WERI-Rb-1 (cell line): ENCODE measurements around the gene DNAH1.

Experiments
- DNase-seq: peaks from one replicate; pipeline ENCODE4 v3.0.0-alpha.2; 2020
- H3K27ac ChIP-seq: fragments of 250-450 bp; sonication (Bioruptor Pico); 2 replicates; pipeline ENCODE4 v1.5.1; 2020; ENCODE audit warnings: mild to moderate bottlenecking, moderate library complexity
- H3K27me3 ChIP-seq: fragments of 250-450 bp; sonication (Bioruptor Pico); 2 replicates; pipeline ENCODE4 v1.5.1; 2021; ENCODE audit warnings: mild to moderate bottlenecking, low read depth, moderate library complexity; ENCODE audit not compliant: insufficient read depth, severe bottlenecking
- H3K36me3 ChIP-seq: fragments of 250-450 bp; sonication (Bioruptor Pico); 2 replicates; pipeline ENCODE4 v1.5.1; 2020; ENCODE audit warnings: mild to moderate bottlenecking, moderate library complexity
- H3K4me3 ChIP-seq: 2 replicates; pipeline ENCODE4 v1.5.1; 2011; ENCODE audit warnings: low read depth, mild to moderate bottlenecking, control low read depth, low read length
- H3K9me3 ChIP-seq: fragments of 250-450 bp; sonication (Bioruptor Pico); 2 replicates; pipeline ENCODE4 v1.5.1; 2021; ENCODE audit warnings: mild to moderate bottlenecking, moderate library complexity; ENCODE audit not compliant: severe bottlenecking
- CTCF ChIP-seq: IDR thresholded peaks from 2 replicates; pipeline ENCODE4 v1.5.1; 2011; ENCODE audit warnings: low read depth, mild to moderate bottlenecking, control low read depth, inconsistent platforms, low read length

The DNAH1 gene

GRCh38 chr3:52358362-52358940 lies 42.3 kb downstream of the DNAH1 start:
- no peak for TF ChIP-seq CTCF

GRCh38 chr3:52359116-52359855 lies 43.2 kb downstream of the DNAH1 start:
- Histone ChIP-seq H3K27me3 (no peaks in the 10 kb centered on the region), H3K9me3 (no peaks in the 10 kb centered on the region), H3K36me3 (no peaks in the 10 kb centered on the region), H3K27ac (no peak overlapping the region), H3K4me3 (no peak overlapping the region)
- no peak for DNase-seq
- no peak for TF ChIP-seq CTCF

More at GRCh38 chr3:52358362-52358940, 42.3 kb downstream of the DNAH1 start:
- Histone ChIP-seq H3K9me3 (no peaks in the 10 kb centered on the region), H3K36me3 (no peaks in the 10 kb centered on the region), H3K4me3 (no peak overlapping the region), H3K27ac (no peak overlapping the region), H3K27me3 (no peaks in the 10 kb centered on the region)
- no peak for DNase-seq

- H3K27ac ChIP-seq = no peak overlapping the region
- no peak for DNase-seq
- TF ChIP-seq CTCF = no peak
- H3K9me3 ChIP-seq = no peaks in the 10 kb centered on the region
- no peaks in the 10 kb centered on the region for H3K27me3 ChIP-seq
- no peak overlapping the region for H3K4me3 ChIP-seq
- no peaks in the 10 kb centered on the region for H3K36me3 ChIP-seq
Measured at GRCh38 chr3:52361011-52361410, 44.9 kb downstream of the DNAH1 start.

- no peak overlapping the region for H3K4me3 ChIP-seq
- no peaks in the 10 kb centered on the region for H3K9me3 ChIP-seq
- H3K27me3 ChIP-seq = no peaks in the 10 kb centered on the region
- TF ChIP-seq CTCF = no peak
- no peak overlapping the region for H3K27ac ChIP-seq
- no peaks in the 10 kb centered on the region for H3K36me3 ChIP-seq
- no peak for DNase-seq
Measured at GRCh38 chr3:52361454-52361853, 45.3 kb downstream of the DNAH1 start.

GRCh38 chr3:52361898-52362297 lies 45.8 kb downstream of the DNAH1 start:
- no peak for TF ChIP-seq CTCF
- no peaks in the 10 kb centered on the region for H3K36me3 ChIP-seq
- H3K4me3 ChIP-seq = no peak overlapping the region
- H3K27me3 ChIP-seq = no peaks in the 10 kb centered on the region
- H3K27ac ChIP-seq = no peak overlapping the region
- DNase-seq = no peak
- H3K9me3 ChIP-seq = no peaks in the 10 kb centered on the region
